Left renal pelvis (tissue), 4 donors: Measurements from ENCODE around the gene ARHGAP10. TPM values are rescaled to one million over a fixed set of nuclear protein-coding genes. Genes with fewer than 3 reads are reported as not detected.

Experiments used
- DNase-seq, 4 donors: peaks; one replicate each; pipeline ENCODE4 v3.0.0-alpha.2; 2013; ENCODE audit warnings: low read depth in 4 of 4, low spot score in 3 of 4
- polyA plus RNA-seq, 4 donors: library from polyadenylated mRNA; unstranded; fragments of 120-200 nt; gene quantifications; one replicate each; pipeline ENCODE4 v1.2.1, GENCODE V29; 2013; ENCODE audit not compliant: insufficient read length in 4 of 4

Gene ARHGAP10
- polyA plus RNA-seq, 4 donors: 17.8 to 20.0 (median 19.0) TPM

- DNase-seq: no peak
Measured at GRCh38 chr4:147844781-147845180, 112.9 kb downstream of the ARHGAP10 start.

GRCh38 chr4:147846318-147847155, 114.6 kb downstream of the ARHGAP10 start:
- DNase-seq: no peak

- no peak for DNase-seq
Measured at GRCh38 chr4:147847751-147848590, 116.1 kb downstream of the ARHGAP10 start.

- DNase-seq: no peak
Measured at GRCh38 chr4:147848634-147849033, 116.7 kb downstream of the ARHGAP10 start.

GRCh38 chr4:147851135-147851534, 119.2 kb downstream of the ARHGAP10 start:
- no peak for DNase-seq

- no peak for DNase-seq
Measured at GRCh38 chr4:147853706-147854105, 121.8 kb downstream of the ARHGAP10 start.

GRCh38 chr4:147854154-147854553, 122.3 kb downstream of the ARHGAP10 start:
- DNase-seq: no peak

GRCh38 chr4:147855571-147856009, 123.7 kb downstream of the ARHGAP10 start:
- no peak for DNase-seq

- DNase-seq: no peak
Measured at GRCh38 chr4:147860960-147861359, 129.1 kb downstream of the ARHGAP10 start.

- no peak for DNase-seq
Measured at GRCh38 chr4:147862043-147862692, 130.3 kb downstream of the ARHGAP10 start.

- no peak for DNase-seq
Measured at GRCh38 chr4:147863111-147863747, 131.3 kb downstream of the ARHGAP10 start.

GRCh38 chr4:147863808-147864472, 132.1 kb downstream of the ARHGAP10 start:
- no peak for DNase-seq

GRCh38 chr4:147864607-147865006, 132.7 kb downstream of the ARHGAP10 start:
- DNase-seq: no peak

- DNase-seq: no peak
Measured at GRCh38 chr4:147865926-147866325, 134.0 kb downstream of the ARHGAP10 start.

- peak; percentile 78 to 89 (median 82) for DNase-seq
Measured at GRCh38 chr4:147866532-147867271, 134.8 kb downstream of the ARHGAP10 start.

- no peak for DNase-seq
Measured at GRCh38 chr4:147874109-147874508, 142.2 kb downstream of the ARHGAP10 start.

GRCh38 chr4:147877308-147877771, 145.5 kb downstream of the ARHGAP10 start:
- no peak for DNase-seq

- DNase-seq: no peak
Measured at GRCh38 chr4:147879676-147880075, 147.8 kb downstream of the ARHGAP10 start.

- DNase-seq: no peak
Measured at GRCh38 chr4:147880511-147880910, 148.6 kb downstream of the ARHGAP10 start.
